ENCODE data around the gene EPB41L3. TPM values are rescaled to one million over a fixed set of nuclear protein-coding genes. Genes with fewer than 3 reads are reported as not detected.

Gene EPB41L3
- total RNA-seq, 5 donors from 2014 or later (not counting 1 experiment from before 2014, with no cell fraction given): 0.41 to 3.8 (median 3.6) TPM

DNA sequence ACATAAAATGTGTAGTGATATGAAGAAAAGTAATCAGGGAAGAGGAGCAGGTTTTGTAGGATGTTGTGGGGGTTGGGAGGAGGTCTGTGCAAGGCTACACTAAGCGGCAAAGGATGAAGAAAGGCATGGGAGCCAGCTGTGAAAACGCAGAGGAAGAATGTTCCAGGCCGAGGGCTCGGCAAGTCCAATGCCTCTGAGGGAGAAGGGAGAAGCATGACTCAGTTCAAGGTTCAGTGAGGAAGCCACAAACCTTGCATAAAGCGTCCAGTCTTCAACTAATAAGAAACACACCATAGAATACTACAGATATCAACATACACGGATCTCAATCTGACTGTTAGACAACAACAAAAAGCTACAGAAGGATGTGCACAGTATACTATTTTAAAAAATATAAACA lies 16.2 kb downstream of the EPB41L3 start:
- Mint-ChIP-seq H3K4me1 (no peaks in the 10 kb centered on the region), H3K9me3 (no peaks in the 10 kb centered on the region), H3K27ac (no peak overlapping the region), H3K4me3 (no peak overlapping the region), H3K27me3 (peaks cover 0 to 24% of the 10 kb centered on the region in 2 donors), H3K36me3 (no peaks in the 10 kb centered on the region)
- ChIA-PET POLR2A (no interaction called here), CTCF (no interaction called here)
- ATAC-seq (replicated peaks in 1 of 4): no peak
- H3K36me3 ChIP-seq (ENCODE audit: control insufficient read depth in 2 of 2, extremely low read depth in 1 of 2, insufficient read depth in 1 of 2, low read length in 1 of 2): no peaks in the 10 kb centered on the region
- DNase-seq: no peak
- no peaks in the 10 kb centered on the region for H3K4me1 ChIP-seq (ENCODE audit: control insufficient read depth in 1 of 2, extremely low read depth in 1 of 2, insufficient read depth in 2 of 2, low read length in 2 of 2)
- no peak overlapping the region for H3K4me3 ChIP-seq (ENCODE audit: control insufficient read depth in 1 of 2, extremely low read depth in 1 of 2, low read length in 1 of 2)
- no peak overlapping the region for H3K27ac ChIP-seq (ENCODE audit: low read length)
- H3K27me3 ChIP-seq (replicated peaks in 1 of 2; ENCODE audit: control insufficient read depth in 2 of 2, extremely low read depth in 1 of 2, insufficient read depth in 2 of 2, low read length in 1 of 2): peaks cover 0 to 6% of the 10 kb centered on the region in 2 experiments
- no peaks in the 10 kb centered on the region for H3K9me3 ChIP-seq
- WGBS (ENCODE audit: insufficient coverage): 51% methylated on average over 4 of the region's 6 CpGs

DNA sequence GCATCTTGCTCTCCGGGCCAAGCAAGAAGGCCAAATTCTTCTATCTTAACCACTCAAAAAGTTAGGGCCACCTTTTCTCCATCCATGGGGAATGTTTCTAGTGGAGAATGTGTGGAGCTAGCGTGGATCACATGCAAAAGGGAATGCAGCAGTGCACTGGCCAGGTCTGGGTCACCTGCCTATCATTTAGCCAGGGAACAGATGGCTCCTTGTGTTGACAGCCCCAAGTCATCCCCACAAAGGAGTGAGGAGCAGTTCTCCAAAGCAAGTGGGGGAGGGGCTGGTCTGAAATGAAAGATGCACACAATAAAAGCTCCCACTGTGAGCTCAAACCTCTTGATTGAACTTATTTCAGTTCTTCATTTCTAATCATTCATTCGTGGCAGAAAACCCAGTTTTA lies 19.1 kb downstream of the EPB41L3 start:
- H3K36me3 Mint-ChIP-seq: no peaks in the 10 kb centered on the region
- Histone ChIP-seq H3K27me3 (replicated peaks in 1 of 2; ENCODE audit: control insufficient read depth in 2 of 2, extremely low read depth in 1 of 2, insufficient read depth in 2 of 2, low read length in 1 of 2) (peaks cover 0 to 6% of the 10 kb centered on the region in 2 experiments), H3K36me3 (ENCODE audit: control insufficient read depth in 2 of 2, extremely low read depth in 1 of 2, insufficient read depth in 1 of 2, low read length in 1 of 2) (no peaks in the 10 kb centered on the region), H3K27ac (ENCODE audit: low read length) (no peak overlapping the region), H3K4me1 (ENCODE audit: control insufficient read depth in 1 of 2, extremely low read depth in 1 of 2, insufficient read depth in 2 of 2, low read length in 2 of 2) (no peaks in the 10 kb centered on the region), H3K4me3 (ENCODE audit: control insufficient read depth in 1 of 2, extremely low read depth in 1 of 2, low read length in 1 of 2) (no peak overlapping the region), H3K9me3 (no peaks in the 10 kb centered on the region)
- ChIA-PET POLR2A (no interaction called here), CTCF (interaction anchor here in 1 of 2 donors (0.6 kb wide), 1 partner anchor 177 kb away, joined by 4 read pairs; no protein-coding TSS in a partner anchor)
- H3K4me3 Mint-ChIP-seq: no peak overlapping the region
- no peak for ATAC-seq (replicated peaks in 1 of 4)
- H3K27ac Mint-ChIP-seq: no peak overlapping the region
- H3K4me1 Mint-ChIP-seq: no peaks in the 10 kb centered on the region
- WGBS (ENCODE audit: insufficient coverage): 63% methylated on average over 1 of the region's 3 CpGs
- H3K27me3 Mint-ChIP-seq: peaks cover 0 to 17% of the 10 kb centered on the region in 2 donors
- no peak for DNase-seq
- H3K9me3 Mint-ChIP-seq: no peaks in the 10 kb centered on the region

DNA sequence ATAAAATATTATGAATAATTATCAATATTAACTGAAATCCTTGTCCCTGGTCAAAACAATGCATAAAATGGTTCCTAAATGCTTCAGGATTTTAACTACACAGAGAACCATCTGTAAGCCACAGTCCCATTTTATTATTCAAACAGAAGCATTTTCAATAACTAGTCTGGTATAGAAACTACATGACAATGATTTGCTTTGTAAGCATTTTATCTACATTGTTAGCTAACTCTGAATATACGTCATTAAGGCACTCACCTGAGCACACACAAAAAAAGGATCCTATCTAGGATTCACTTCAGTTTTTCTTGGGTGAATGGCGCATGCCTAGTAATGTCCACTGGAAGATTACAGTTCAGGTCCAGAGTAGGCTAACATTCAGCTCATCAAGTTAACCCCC lies 22.8 kb downstream of the EPB41L3 start:
- ATAC-seq (replicated peaks in 1 of 4): no peak
- ChIA-PET POLR2A (no interaction called here), CTCF (interaction anchor here in 1 of 2 donors (0.5 kb wide), 1 partner anchor 11 kb away, joined by 11 read pairs; no protein-coding TSS in a partner anchor)
- no peaks in the 10 kb centered on the region for H3K9me3 ChIP-seq
- Mint-ChIP-seq H3K4me1 (peaks cover 0 to 3% (median 0%) of the 10 kb centered on the region in 3 donors), H3K4me3 (no peak overlapping the region), H3K27me3 (peaks cover 9 to 24% of the 10 kb centered on the region in 2 donors), H3K36me3 (no peaks in the 10 kb centered on the region), H3K27ac (no peak overlapping the region), H3K9me3 (no peaks in the 10 kb centered on the region)
- H3K36me3 ChIP-seq (ENCODE audit: control insufficient read depth in 2 of 2, extremely low read depth in 1 of 2, insufficient read depth in 1 of 2, low read length in 1 of 2): no peaks in the 10 kb centered on the region
- H3K4me3 ChIP-seq (ENCODE audit: control insufficient read depth in 1 of 2, extremely low read depth in 1 of 2, low read length in 1 of 2): no peak overlapping the region
- H3K27ac ChIP-seq (ENCODE audit: low read length): no peak overlapping the region
- H3K4me1 ChIP-seq (ENCODE audit: control insufficient read depth in 1 of 2, extremely low read depth in 1 of 2, insufficient read depth in 2 of 2, low read length in 2 of 2): no peaks in the 10 kb centered on the region
- DNase-seq: no peak
- 92% methylated on average over 2 of the region's 2 CpGs for WGBS (ENCODE audit: insufficient coverage)
- peaks cover 0 to 13% of the 10 kb centered on the region in 2 experiments for H3K27me3 ChIP-seq (replicated peaks in 1 of 2; ENCODE audit: control insufficient read depth in 2 of 2, extremely low read depth in 1 of 2, insufficient read depth in 2 of 2, low read length in 1 of 2)

DNA sequence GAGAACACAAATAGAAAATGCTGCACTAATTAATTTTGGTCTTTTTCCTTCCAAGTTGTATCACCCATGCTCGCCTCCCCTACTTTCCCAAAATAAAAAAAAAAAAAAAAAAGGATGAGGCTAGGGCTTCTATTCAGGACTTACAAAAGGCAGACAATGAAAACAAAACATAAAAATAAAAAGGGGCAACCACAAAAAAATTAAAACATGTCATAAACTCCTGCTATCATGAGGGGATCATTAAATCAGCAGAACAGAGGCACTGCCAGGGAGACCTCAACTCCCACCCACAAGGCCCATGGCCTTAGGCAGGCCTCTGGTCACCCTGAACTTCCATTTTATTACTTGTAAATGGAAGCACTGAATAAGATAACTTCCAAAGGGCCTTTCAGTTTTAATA lies 23.3 kb downstream of the EPB41L3 start:
- no peak overlapping the region for H3K27ac Mint-ChIP-seq
- H3K27me3 ChIP-seq (replicated peaks in 1 of 2; ENCODE audit: control insufficient read depth in 2 of 2, extremely low read depth in 1 of 2, insufficient read depth in 2 of 2, low read length in 1 of 2): peaks cover 0 to 13% of the 10 kb centered on the region in 2 experiments
- H3K4me3 Mint-ChIP-seq: no peak overlapping the region
- no peak overlapping the region for H3K4me3 ChIP-seq (ENCODE audit: control insufficient read depth in 1 of 2, extremely low read depth in 1 of 2, low read length in 1 of 2)
- H3K36me3 Mint-ChIP-seq: no peaks in the 10 kb centered on the region
- H3K4me1 Mint-ChIP-seq: peaks cover 0 to 8% (median 2%) of the 10 kb centered on the region in 3 donors
- no peak overlapping the region for H3K27ac ChIP-seq (ENCODE audit: low read length)
- H3K9me3 Mint-ChIP-seq: no peaks in the 10 kb centered on the region
- no peaks in the 10 kb centered on the region for H3K9me3 ChIP-seq
- H3K4me1 ChIP-seq (ENCODE audit: control insufficient read depth in 1 of 2, extremely low read depth in 1 of 2, insufficient read depth in 2 of 2, low read length in 2 of 2): no peaks in the 10 kb centered on the region
- no CpG with 5 or more reads among the region's 1 CpG for WGBS (ENCODE audit: insufficient coverage)
- POLR2A ChIA-PET: no interaction called here
- DNase-seq: no peak
- ATAC-seq (replicated peaks in 1 of 4): no peak
- peaks cover 10 to 24% of the 10 kb centered on the region in 2 donors for H3K27me3 Mint-ChIP-seq
- CTCF ChIA-PET: no interaction called here
- no peaks in the 10 kb centered on the region for H3K36me3 ChIP-seq (ENCODE audit: control insufficient read depth in 2 of 2, extremely low read depth in 1 of 2, insufficient read depth in 1 of 2, low read length in 1 of 2)

DNA sequence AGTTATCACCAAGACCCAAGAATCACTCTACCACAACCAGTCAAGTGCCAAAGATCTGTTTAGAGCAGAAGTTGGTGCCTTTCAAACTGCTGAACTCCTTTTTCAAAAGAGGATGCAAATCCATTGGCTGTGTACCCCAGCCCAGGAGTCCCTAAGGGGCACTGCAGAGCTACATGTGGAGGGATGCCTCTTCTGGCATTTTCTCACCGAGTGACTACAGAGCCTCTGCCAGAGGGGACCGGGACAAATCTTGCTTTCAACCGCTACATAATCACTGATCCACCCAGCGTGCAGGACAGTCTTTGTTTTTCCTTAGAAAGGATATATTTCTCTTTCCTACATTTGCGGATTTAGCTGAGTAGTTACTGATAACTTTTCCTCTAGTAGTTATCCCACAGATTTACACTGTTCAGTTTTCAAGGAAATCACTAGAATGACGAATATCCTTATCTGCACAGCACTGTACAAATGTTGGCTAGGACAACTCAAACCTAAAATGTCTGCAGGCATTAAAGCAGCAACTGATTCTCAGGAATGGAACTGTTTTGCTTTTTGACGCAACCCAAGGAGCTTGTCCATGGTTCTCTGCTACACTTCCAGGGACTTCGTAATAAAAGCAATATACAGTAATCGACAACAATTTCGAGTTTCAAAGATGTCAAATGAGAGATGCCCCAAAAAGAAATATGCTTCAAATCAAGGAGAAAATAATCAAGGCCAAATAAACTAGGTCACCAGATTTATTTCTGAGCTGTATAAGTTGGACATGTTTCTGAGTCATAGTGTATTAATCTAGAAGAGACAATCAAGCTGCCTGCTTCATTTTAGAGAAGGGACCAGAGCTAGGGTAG lies 24.1 kb downstream of the EPB41L3 start:
- ChIA-PET CTCF (no interaction called here), POLR2A (no interaction called here)
- peaks cover 11 to 21% of the 10 kb centered on the region in 2 donors for H3K27me3 Mint-ChIP-seq
- H3K27ac ChIP-seq (ENCODE audit: low read length): no peak overlapping the region
- peaks cover 0 to 11% of the 10 kb centered on the region in 2 experiments for H3K27me3 ChIP-seq (replicated peaks in 1 of 2; ENCODE audit: control insufficient read depth in 2 of 2, extremely low read depth in 1 of 2, insufficient read depth in 2 of 2, low read length in 1 of 2)
- peaks cover 0 to 9% (median 5%) of the 10 kb centered on the region in 3 donors for H3K4me1 Mint-ChIP-seq
- ATAC-seq (replicated peaks in 1 of 4) (no peak), DNase-seq (no peak)
- 79% methylated on average over 5 of the region's 10 CpGs for WGBS (ENCODE audit: insufficient coverage)
- no peak overlapping the region for H3K4me3 Mint-ChIP-seq
- H3K4me1 ChIP-seq (ENCODE audit: control insufficient read depth in 1 of 2, extremely low read depth in 1 of 2, insufficient read depth in 2 of 2, low read length in 2 of 2): no peaks in the 10 kb centered on the region
- no peak overlapping the region for H3K4me3 ChIP-seq (ENCODE audit: control insufficient read depth in 1 of 2, extremely low read depth in 1 of 2, low read length in 1 of 2)
- H3K36me3 Mint-ChIP-seq: no peaks in the 10 kb centered on the region
- no peaks in the 10 kb centered on the region for H3K9me3 Mint-ChIP-seq
- no peaks in the 10 kb centered on the region for H3K36me3 ChIP-seq (ENCODE audit: control insufficient read depth in 2 of 2, extremely low read depth in 1 of 2, insufficient read depth in 1 of 2, low read length in 1 of 2)
- no peak overlapping the region for H3K27ac Mint-ChIP-seq
- H3K9me3 ChIP-seq: no peaks in the 10 kb centered on the region

DNA sequence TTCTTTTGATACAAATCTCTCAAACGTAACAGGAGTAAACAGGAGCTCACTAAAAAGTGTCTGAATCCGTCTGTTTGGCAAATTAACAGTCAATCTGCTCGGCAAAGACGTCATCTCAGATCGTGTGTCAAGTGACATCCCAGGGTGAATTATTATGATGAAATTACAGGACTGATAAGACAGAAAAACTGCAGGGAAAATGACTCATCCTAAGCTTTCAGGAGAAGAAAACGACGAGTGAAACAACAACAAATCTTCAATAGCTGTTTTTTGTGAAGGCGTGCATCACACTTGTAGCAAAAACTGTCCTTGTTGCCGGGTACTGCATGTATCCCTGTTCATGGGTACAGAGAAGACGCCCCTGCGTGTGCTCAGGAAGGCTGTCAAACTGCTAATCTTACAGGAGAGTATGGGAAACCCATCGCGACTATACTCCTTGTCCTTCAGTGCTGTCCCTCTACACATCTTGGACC lies 24.9 kb downstream of the EPB41L3 start:
- WGBS (ENCODE audit: insufficient coverage): 72% methylated on average over 10 of the region's 13 CpGs
- Histone ChIP-seq H3K27ac (ENCODE audit: low read length) (no peak overlapping the region), H3K36me3 (ENCODE audit: control insufficient read depth in 2 of 2, extremely low read depth in 1 of 2, insufficient read depth in 1 of 2, low read length in 1 of 2) (no peaks in the 10 kb centered on the region), H3K9me3 (no peaks in the 10 kb centered on the region), H3K27me3 (replicated peaks in 1 of 2; ENCODE audit: control insufficient read depth in 2 of 2, extremely low read depth in 1 of 2, insufficient read depth in 2 of 2, low read length in 1 of 2) (peaks cover 0 to 9% of the 10 kb centered on the region in 2 experiments), H3K4me1 (ENCODE audit: control insufficient read depth in 1 of 2, extremely low read depth in 1 of 2, insufficient read depth in 2 of 2, low read length in 2 of 2) (no peaks in the 10 kb centered on the region), H3K4me3 (ENCODE audit: control insufficient read depth in 1 of 2, extremely low read depth in 1 of 2, low read length in 1 of 2) (no peak overlapping the region)
- Mint-ChIP-seq H3K36me3 (no peaks in the 10 kb centered on the region), H3K27me3 (peaks cover 11 to 19% of the 10 kb centered on the region in 2 donors), H3K27ac (no peak overlapping the region), H3K9me3 (no peaks in the 10 kb centered on the region), H3K4me1 (peaks cover 0 to 9% (median 5%) of the 10 kb centered on the region in 3 donors), H3K4me3 (no peak overlapping the region)
- ChIA-PET CTCF (interaction anchor here in 1 of 2 donors (0.6 kb wide), 1 partner anchor 1754 kb away, joined by 3 read pairs; no protein-coding TSS in a partner anchor), POLR2A (no interaction called here)
- DNase-seq (no peak), ATAC-seq (replicated peaks in 1 of 4) (no peak)

All from T-cell (primary cell).